GM12878 (cell line): ENCODE data around the gene JPH4. TPM values are rescaled to one million over a fixed set of nuclear protein-coding genes. Genes with fewer than 3 reads are reported as not detected.

Experiments used
- ATAC-seq: fragments of 200-7000 bp; cut with Tn5 transposase; 3 replicates; pipeline ENCODE4 v1.9.1; 2020; ENCODE audit warnings: mild to moderate bottlenecking, moderate library complexity
- BruUV-seq: library from RNA; stranded (reverse); fragments of 400-500 nt; replicated peaks from 2 replicates; lab custom pipeline; 2021; lab: Mats Ljungman, UMichigan
- CTCF ChIA-PET: fragments of 300-600 bp; sonication (Branson Sonifier 250); formaldehyde crosslinking; extraction: SDS; loops from one replicate; lab custom pipeline; 2021; ENCODE audit warnings: inconsistent platforms; lab: Yijun Ruan, JAX
- POLR2A ChIA-PET: fragments of 350-600 bp; formaldehyde crosslinking; extraction: SDS; loops from one replicate; lab custom pipeline; 2021; ENCODE audit warnings: inconsistent platforms; lab: Charles Lee
- RAD21 ChIA-PET: fragments of 300-600 bp; sonication (Branson Sonifier 250); formaldehyde crosslinking; loops from one replicate; lab custom pipeline; 2023; ENCODE audit warnings: antibody characterized with exemption; ENCODE audit not compliant: unreplicated experiment; lab: Charles Lee
- SMC1A ChIA-PET: fragments of 300-600 bp; sonication (Branson Sonifier 250); formaldehyde crosslinking; loops from one replicate; lab custom pipeline; 2023; ENCODE audit not compliant: unreplicated experiment, uncharacterized antibody; lab: Charles Lee
- DNase-seq: peaks from one replicate; pipeline ENCODE4 v3.0.0-alpha.2; 2011; ENCODE audit warnings: low read depth, low spot score
- FAIRE-seq: peaks from 3 replicates; lab custom pipeline; 2011; peaks lifted over from hg19 to GRCh38; lab: Jason Lieb, UNC
- H2AFZ ChIP-seq: 2 replicates; pipeline ENCODE4 v1.6.0; 2011; ENCODE audit warnings: low read depth, low read length, control low read depth; ENCODE audit not compliant: control insufficient read depth
- H3K27ac ChIP-seq: 2 replicates; pipeline ENCODE4 v1.5.1; 2011; ENCODE audit warnings: control low read depth; ENCODE audit not compliant: control insufficient read depth, insufficient read depth
- H3K27me3 ChIP-seq, 2 experiments: replicated peaks in 1 of 2; 2 replicates each; pipeline versions ENCODE4 v1.6.0 to v1.6.1; 2011; ENCODE audit warnings: low read length in 1 of 2; ENCODE audit not compliant: control insufficient read depth in 2 of 2, insufficient read depth in 2 of 2
- H3K36me3 ChIP-seq, 2 experiments: 2 replicates each; pipeline ENCODE4 v1.5.1; 2011; ENCODE audit warnings: low read length in 1 of 2; ENCODE audit not compliant: control insufficient read depth in 2 of 2, insufficient read depth in 2 of 2
- H3K4me1 ChIP-seq: 2 replicates; pipeline ENCODE4 v1.6.1; 2011; ENCODE audit warnings: mild to moderate bottlenecking, low read length, moderate library complexity, mixed read lengths; ENCODE audit not compliant: control insufficient read depth, insufficient read depth
- H3K4me2 ChIP-seq: 2 replicates; pipeline ENCODE4 v1.6.0; 2011; ENCODE audit warnings: control low read depth; ENCODE audit not compliant: control insufficient read depth, insufficient read depth
- H3K4me3 ChIP-seq: fragments of 200-600 bp; sonication (generic); 2 replicates; pipeline ENCODE4 v1.5.1; 2016
- H3K79me2 ChIP-seq: 2 replicates; pipeline ENCODE4 v1.6.0; 2011; ENCODE audit warnings: low read length; ENCODE audit not compliant: control insufficient read depth, insufficient read depth
- H3K9ac ChIP-seq: 2 replicates; pipeline ENCODE4 v1.8.0; 2011; ENCODE audit warnings: low read length, control low read depth, mixed read lengths; ENCODE audit not compliant: control insufficient read depth, insufficient read depth
- H3K9me3 ChIP-seq: replicated peaks from 3 replicates; pipeline ENCODE4 v1.5.1; 2011; ENCODE audit warnings: mild to moderate bottlenecking, low read length; ENCODE audit not compliant: control insufficient read depth, insufficient read depth
- H4K20me1 ChIP-seq: 2 replicates; pipeline ENCODE4 v1.6.0; 2011; ENCODE audit not compliant: control insufficient read depth, insufficient read depth
- MLLT1 ChIP-seq: fragments of 450-650 bp; IDR thresholded peaks from 2 replicates; pipeline ENCODE4 v1.6.1; 2016; ENCODE audit warnings: mild to moderate bottlenecking
- RELB ChIP-seq: fragments of 450-650 bp; IDR thresholded peaks from 2 replicates; pipeline ENCODE4 v1.6.1; 2017; ENCODE audit warnings: low read depth, mild to moderate bottlenecking, moderate library complexity
- REST ChIP-seq: IDR thresholded peaks from 2 replicates; pipeline ENCODE4 v1.6.1; 2012; ENCODE audit warnings: mild to moderate bottlenecking, low read depth, low read length
- RFX5 ChIP-seq: IDR thresholded peaks from 2 replicates; pipeline ENCODE4 v1.6.1; 2011; ENCODE audit warnings: low read depth, low read length, improper control_type of control experiment
- SMARCA5 ChIP-seq: fragments of 450-650 bp; IDR thresholded peaks from 2 replicates; pipeline ENCODE4 v1.6.1; 2017; ENCODE audit warnings: mild to moderate bottlenecking
- SUZ12 ChIP-seq: fragments of 200-600 bp; sonication (generic); IDR thresholded peaks from one replicate; pipeline ENCODE4 v1.6.1; 2018; ENCODE audit warnings: antibody characterized with exemption, mild to moderate bottlenecking; ENCODE audit not compliant: unreplicated experiment
- TBL1XR1 ChIP-seq: IDR thresholded peaks from 2 replicates; pipeline ENCODE4 v1.6.1; 2012; ENCODE audit warnings: low read depth, low read length, improper control_type of control experiment
- TCF3 ChIP-seq: IDR thresholded peaks from 2 replicates; pipeline ENCODE4 v1.6.1; 2012; ENCODE audit warnings: low read depth, mild to moderate bottlenecking, low read length, borderline replicate concordance; ENCODE audit not compliant: insufficient read depth
- ZNF687 ChIP-seq: fragments of 450-650 bp; IDR thresholded peaks from 2 replicates; pipeline ENCODE4 v1.6.1; 2017; ENCODE audit warnings: mild to moderate bottlenecking, moderate library complexity
- ZZZ3 ChIP-seq: IDR thresholded peaks from 2 replicates; pipeline ENCODE4 v1.6.1; 2011; ENCODE audit warnings: low read depth; ENCODE audit not compliant: control insufficient read depth, insufficient read length
- WGBS: methylation state at CpG from one replicate; pipeline ENCODE4 v1.1.6; 2016; ENCODE audit warnings: low lambda C conversion rate; ENCODE audit not compliant: insufficient replicate concordance, insufficient coverage; ENCODE audit errors: missing lambda C conversion rate; 5-methylcytosine and 5-hydroxymethylcytosine counted together
- in situ Hi-C: fragments of 300-500 bp; cut with MboI; formaldehyde crosslinking; loops from 9 replicates; pipeline ENCODE4 v1.14.3; 2018; ENCODE audit warnings: mixed read lengths
- intact Hi-C: fragments of 100-400 bp; cut with micrococcal nuclease; formaldehyde crosslinking; loops from one replicate; pipeline ENCODE4 v1.14.2; 2022; ENCODE audit not compliant: unreplicated experiment
- polyA plus RNA-seq, 11 experiments: library from polyadenylated mRNA; depleted of rRNA in 4 of 11; unstranded in 6 of 11; stranded (reverse) in 5 of 11; fragments of >200 nt; fragmentation: Nextera tagmentation in 4 of 11; fragmentation: Illumina TruSeq in 1 of 11; extraction: Ambion mirVana in 4 of 11; extraction: Trizol in 1 of 11; gene quantifications; 1 replicate in 1 of 11; 2 replicates in 10 of 11; pipeline versions ENCODE4 v1.2.1 to v1.2.3, GENCODE V29; 2011 to 2016; ENCODE audit warnings: inconsistent platforms in 2 of 11, missing spikeins in 2 of 11, low read depth in 1 of 11
- total RNA-seq, 4 experiments: library from RNA; depleted of rRNA in 3 of 4; stranded (reverse); fragments of >200 nt in 3 of 4; fragmentation: Illumina TruSeq in 1 of 4; extraction: Trizol in 1 of 4; gene quantifications; 2 replicates each; pipeline versions ENCODE4 v1.2.1 to v1.2.3, GENCODE V29; 2013 to 2021

Gene JPH4
- total and polyA plus RNA-seq, 10 of the 15 experiments (the other 5 are each of a cell fraction or from before 2014, with no cell fraction given): 0.48 to 10.3 (median 3.8) TPM

GRCh38 chr14:23568021-23568599 lies 10.5 kb downstream of the JPH4 start:
- DNase-seq (no peak), FAIRE-seq (peak; percentile 38), ATAC-seq (no peak)
- Histone ChIP-seq H3K4me2 (peak overlapping the region; percentile 72), H3K9me3 (no peaks in the 10 kb centered on the region), H3K79me2 (peaks cover 13% of the 10 kb centered on the region), H3K9ac (peak overlapping the region; percentile 66), H3K27me3 (no peaks in the 10 kb centered on the region; a peak in 1 of 4 replicates), H3K4me3 (peak overlapping the region; percentile 93), H3K36me3 (peaks cover 2 to 7% of the 10 kb centered on the region in 2 experiments; a peak in 2 of 4 replicates), H3K27ac (peak overlapping the region; percentile 76), H4K20me1 (no peaks in the 10 kb centered on the region), H3K4me1 (peaks cover 11% of the 10 kb centered on the region), H2AFZ (peak overlapping the region; percentile 96)
- intact Hi-C loops (no loop called here), in situ Hi-C loops (no loop called here)
- ChIA-PET CTCF (interaction anchor here (0.7 to 3.5 kb wide), 10 partner anchors 9 to 523 kb away, joined by 3 to 33 read pairs (median 6); partner anchors contain the start of genes JPH4, THTPA and ZFHX2), POLR2A (interaction anchor here (0.5 to 1.8 kb wide), 2 partner anchors 11 to 16 kb away, joined by 6 to 8 read pairs; no protein-coding TSS in a partner anchor), SMC1A (interaction anchor here (0.6 to 2.6 kb wide), 11 partner anchors 9 to 362 kb away, joined by 3 to 10 read pairs (median 4); partner anchors contain the start of genes THTPA and ZFHX2), RAD21 (interaction anchor here (0.5 to 1.9 kb wide), 6 partner anchors 11 to 357 kb away, joined by 3 to 6 read pairs (median 3); no protein-coding TSS in a partner anchor)
- TF ChIP-seq TBL1XR1 (0 out of 2 replicates have a peak, but pooled peaks have one; percentile 7), REST (no peak), SMARCA5 (no peak), RELB (peak; percentile 0; the same call in 1 of the 2 replicates), RFX5 (no peak), ZZZ3 (no peak), TCF3 (no peak), MLLT1 (peak; percentile 2; the same call in 1 of the 2 replicates), SUZ12 (no peak), ZNF687 (no peak)
- WGBS: 46% methylated on average over 2 of the region's 2 CpGs
- BruUV-seq: TSS peak; percentile 76
